ENCODE results near the gene BTG4.

Gene BTG4

DNA sequence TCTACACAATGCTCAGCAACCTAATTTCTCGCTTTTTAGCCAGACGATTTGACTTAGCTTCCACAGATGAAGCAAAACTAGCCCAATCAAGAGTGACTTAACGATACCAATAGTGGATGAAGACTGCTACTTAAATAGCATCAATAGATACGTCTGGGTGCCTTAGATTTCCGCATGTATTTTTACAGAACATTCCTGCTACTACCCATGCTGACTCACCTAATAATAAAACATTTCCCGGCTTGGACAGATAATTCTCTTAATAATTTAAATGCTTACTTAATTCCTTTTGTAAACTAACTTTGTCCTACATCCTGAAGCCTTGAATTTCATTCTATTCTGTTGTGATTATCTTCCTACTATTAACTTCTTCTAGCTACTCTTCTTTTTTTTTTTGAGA lies 23.1 kb upstream of the BTG4 start:
- DNase-seq, result no peak

DNA sequence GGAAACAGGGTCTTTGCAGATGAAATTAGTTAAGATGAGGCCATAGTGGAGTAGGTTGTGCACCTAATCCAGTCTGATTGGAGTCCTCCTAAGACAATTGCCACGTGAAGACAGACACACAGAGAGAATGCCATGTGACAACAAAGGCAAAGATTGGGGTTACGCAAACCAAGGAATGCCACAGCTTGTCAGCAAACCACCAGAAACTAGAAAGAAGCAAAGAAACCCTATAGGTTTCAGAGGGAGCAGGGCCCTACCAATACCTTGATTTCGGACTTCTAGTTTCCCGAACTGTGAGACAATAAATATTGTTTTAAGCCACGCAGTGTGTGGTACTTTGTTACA lies 20.2 kb upstream of the BTG4 start:
- DNase-seq, result no peak

DNA sequence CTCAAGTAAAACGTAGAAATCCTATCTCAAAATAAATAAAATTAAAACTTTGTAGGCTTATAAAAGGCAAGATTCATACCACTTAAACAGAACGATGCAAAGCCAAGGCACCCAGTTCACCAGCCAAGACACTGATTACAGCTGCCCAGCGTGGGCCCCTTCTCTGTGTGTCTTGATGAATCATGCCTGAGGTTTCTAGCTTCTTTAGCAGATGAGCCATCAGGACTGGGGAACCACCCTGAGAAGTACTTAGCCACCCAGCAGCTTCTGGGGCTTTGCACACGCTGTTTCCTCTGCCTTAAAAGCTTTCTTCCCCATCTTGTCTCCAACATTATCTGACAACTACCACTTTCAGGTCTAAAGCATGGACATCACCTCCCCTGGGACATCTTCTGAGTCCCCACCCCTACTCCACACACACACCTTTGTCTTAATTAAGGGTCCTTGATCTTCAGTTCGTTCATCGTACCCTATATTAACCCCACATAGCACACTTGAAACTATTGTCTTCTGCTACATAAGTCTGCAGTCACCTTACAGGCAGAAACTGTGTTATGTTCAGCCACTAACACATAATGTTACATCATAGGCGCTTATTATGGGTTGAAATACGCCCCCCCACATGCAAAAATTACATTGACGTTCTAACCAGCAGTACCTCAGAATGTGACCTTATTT lies 19.6 kb upstream of the BTG4 start:
- peak; percentile 37 for DNase-seq

DNA sequence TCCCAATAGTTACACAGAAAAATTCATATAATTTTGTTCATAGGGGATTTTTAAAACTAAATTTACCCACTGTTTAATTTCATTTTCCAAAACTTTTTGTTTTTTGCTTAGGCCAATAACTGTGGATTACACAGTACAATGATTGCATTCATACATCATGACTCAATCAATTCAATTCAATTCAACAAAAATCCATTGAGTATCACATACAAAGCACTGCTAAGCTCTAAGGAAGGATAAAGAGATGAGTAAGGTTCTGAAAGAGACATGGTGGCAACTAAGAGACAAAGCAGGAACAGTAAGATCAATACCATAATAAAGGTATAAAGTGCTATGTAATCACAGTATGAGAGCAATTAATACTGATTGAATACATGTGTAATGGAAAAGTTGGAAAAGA lies 18.9 kb upstream of the BTG4 start:
- DNase-seq, result no peak

DNA sequence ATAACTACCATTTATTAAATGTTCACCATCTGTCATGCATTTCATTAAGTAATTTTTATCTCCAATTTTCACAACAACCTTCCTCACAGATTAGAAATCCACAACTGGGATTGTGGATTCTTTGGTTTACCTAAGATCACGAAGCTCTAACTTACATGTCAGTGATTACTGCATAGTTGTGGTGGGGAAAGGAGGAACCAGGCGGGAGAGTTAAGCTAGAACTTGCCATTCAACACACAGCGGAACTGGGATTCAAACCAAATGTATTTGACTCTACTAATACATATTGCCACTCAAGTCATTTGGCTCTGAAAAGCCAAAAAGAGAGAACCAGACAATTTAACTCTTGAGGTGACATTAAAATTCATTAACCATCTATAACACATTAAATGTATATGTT lies 17.9 kb upstream of the BTG4 start:
- no peak for DNase-seq

DNA sequence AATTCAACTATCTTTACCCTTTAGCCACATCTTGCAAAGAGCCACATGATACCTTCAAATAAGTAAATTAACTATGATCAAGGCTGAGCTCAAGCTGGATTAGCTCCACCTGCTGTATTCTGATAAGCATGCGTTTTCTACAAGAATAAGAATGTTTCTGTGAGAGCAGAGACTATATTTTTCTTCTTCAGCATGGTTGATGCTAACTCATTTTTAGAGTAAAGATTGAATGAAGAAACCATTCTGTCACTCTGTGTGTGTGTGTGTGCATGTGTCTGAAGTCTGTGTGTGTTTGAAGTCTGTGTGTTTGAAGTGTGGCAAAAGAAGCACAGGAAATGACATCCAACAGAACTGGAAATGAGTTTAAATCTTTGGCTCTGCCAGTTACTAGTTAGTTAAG lies 16.4 kb upstream of the BTG4 start:
- peak; percentile 14 for DNase-seq

DNA sequence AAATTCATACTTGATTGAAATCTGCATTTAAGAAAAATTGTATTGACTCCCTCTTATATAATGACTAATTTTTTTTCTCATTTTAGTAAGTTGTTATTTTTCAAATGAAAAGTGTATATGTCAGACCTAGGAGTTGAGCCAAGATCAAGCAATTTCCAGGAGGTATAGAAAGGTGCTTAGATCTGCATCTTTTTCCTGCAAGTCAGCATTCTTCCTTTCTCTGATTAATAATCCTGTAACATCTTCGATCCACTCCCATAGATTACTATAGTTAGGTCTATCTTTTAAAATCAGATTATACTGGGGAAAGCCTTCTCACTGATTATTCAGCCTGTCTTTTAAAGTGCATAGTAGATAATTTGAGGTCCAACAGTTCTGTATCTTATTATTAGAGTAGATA lies 15.1 kb upstream of the BTG4 start:
- DNase-seq, result no peak

DNA sequence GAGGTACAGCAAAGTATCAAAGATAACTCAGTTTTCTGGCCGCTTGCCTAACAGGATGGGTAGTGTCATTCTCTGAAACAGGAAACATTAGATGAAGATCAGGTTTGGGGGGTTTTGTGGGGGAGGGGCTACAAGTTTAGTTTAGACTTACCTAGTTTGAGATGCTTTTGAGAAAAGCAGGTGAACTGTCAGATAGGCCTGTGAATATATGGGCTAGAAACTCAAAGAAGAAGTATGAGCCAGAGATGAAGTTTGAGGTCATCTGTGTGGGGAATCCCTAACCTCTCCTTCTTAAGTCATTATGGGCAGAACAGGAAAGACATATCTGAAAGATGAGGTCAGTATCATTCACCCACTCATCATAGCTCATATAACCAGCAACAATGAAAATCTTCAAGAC lies 14.3 kb upstream of the BTG4 start:
- no peak for DNase-seq

- DNase-seq, result no peak
These were observed 13.3 kb upstream of the BTG4 start for GRCh38 chr11:111525456-111525855.

- DNase-seq, result no peak
These were observed 11.9 kb upstream of the BTG4 start for GRCh38 chr11:111524056-111524455.

DNA sequence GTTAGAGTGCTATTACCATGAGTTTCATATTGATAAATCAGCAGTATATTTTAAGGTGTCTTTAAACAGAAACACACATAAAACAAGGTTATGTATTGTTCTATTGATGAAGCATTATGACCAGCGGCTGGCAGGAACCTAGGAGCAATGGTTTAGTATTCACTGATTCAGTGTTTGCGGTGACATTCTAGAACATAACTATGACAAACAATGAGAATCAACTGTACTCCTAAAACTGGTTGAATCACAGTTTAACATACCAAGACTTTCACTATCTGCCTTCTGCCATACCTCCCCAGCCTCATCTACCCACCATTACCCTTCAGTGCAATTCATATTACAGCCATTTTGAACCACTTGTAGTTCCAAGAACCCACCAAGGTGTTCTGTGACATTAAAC lies 11.2 kb upstream of the BTG4 start:
- no peak for DNase-seq

- no peak for DNase-seq
These were observed 10.2 kb upstream of the BTG4 start for GRCh38 chr11:111522426-111522825.

- DNase-seq, result no peak
These were observed 8.9 kb upstream of the BTG4 start for GRCh38 chr11:111521135-111521534.

DNA sequence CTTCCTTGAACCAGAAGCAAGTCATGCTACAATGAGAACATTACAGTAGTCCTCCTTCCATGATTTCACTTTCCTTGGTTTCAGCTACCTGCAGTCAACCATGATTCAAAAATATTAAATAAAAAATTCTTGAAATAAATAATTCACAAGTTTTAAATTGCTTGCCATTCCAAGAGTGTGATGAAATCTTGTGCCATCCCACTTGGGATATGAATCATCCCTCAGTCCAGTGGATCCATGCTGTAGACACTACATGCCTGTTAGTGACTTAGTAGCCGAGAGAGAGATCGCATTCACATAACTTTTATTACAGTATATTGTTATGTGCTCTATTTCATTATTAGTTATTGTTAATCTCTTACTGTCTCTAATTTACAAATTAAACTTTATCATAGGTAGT lies 8.4 kb upstream of the BTG4 start:
- no peak for DNase-seq

GRCh38 chr11:111518668-111519067 lies 6.5 kb upstream of the BTG4 start:
- no peak for DNase-seq

DNA sequence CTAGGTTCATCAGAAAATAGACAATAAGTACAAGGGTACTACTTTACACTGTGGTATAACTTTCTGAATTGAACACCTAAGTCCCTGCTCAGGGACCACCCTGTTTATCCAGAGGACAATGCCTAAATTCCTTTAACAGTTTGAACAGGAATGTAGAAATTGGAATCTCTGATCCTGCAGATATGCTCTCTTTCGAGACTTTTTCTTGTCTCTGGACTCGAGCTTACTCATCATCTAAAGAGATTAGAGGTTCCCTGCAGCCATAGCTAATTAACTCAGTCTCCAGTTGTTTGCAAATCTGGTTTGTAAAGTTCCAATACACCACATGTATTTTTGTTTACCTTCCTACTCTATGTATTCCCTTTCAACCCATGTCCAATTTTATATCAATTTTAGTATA lies 3.4 kb upstream of the BTG4 start:
- no peak for DNase-seq

- DNase-seq, result peak; percentile 86
These were observed 2.2 kb upstream of the BTG4 start, which contains the start of gene HOATZ for GRCh38 chr11:111514216-111515031. Gene HOATZ (plus strand): TSS chr11:111514778. CDS start chr11:111514785, 7 bp downstream.

DNA sequence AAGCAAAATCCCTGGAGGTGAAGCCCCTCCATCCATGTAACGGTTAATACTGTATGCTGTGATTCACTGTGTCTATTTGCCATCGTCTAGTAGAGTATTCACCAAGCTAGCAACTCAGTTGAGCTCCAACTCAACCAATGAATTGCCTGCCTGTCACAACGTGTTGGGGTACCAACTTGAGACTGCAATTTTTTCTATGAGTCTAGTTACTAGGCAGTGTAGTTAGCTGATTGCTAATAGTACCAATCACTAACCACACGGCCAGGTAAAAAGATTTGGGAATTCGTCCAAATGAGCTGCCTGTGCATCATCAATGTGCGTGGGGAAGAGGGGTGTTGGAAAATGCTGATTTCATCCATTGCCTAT lies 1.0 kb upstream of the BTG4 start:
- no peak for DNase-seq

- DNase-seq, result no peak
These were observed 1.9 kb downstream of the BTG4 start for GRCh38 chr11:111510311-111510710.

DNA sequence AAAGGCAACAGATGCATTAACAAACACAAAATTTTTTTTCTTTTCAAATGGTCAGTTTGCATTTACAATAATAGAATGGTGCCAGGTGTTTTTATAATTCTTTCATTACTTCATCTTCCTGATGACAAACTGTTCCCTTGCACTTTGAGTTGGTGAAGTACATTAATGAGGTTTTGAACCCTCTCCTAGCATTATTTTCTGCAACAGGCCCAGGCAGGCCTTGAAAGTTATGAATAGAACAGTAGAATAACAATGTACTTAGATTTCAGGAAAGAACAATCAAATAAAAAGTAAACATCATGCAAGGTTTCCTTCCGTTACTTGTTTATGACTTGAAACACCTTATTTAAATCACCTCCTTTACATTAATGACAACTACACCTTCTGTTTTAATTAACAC lies 9.6 kb downstream of the BTG4 start:
- peak; percentile 17 for DNase-seq

GRCh38 chr11:111500481-111500880 lies 11.7 kb downstream of the BTG4 start:
- DNase-seq, result peak; percentile 45

GRCh38 chr11:111499483-111499882 lies 12.7 kb downstream of the BTG4 start:
- no peak for DNase-seq

GRCh38 chr11:111494040-111494439 lies 18.1 kb downstream of the BTG4 start:
- DNase-seq, result no peak

DNA sequence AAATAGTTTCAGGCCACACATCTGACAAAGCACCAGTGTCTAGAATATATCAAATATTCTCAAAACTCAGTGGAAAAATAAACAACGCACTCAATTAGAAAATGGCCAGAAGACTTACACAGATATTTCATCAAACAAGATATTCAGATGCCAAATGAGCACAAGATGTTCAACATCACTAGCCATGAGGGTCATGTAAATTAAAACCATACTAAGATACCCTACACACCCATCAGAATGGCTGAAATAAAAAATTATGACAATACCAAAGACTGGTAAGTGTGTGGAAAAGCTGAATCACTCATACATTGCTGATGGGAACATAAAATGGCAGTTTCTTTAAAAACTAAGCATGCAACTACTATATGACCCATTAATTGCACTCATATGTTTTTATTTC lies 21.7 kb downstream of the BTG4 start:
- no peak for DNase-seq

DNA sequence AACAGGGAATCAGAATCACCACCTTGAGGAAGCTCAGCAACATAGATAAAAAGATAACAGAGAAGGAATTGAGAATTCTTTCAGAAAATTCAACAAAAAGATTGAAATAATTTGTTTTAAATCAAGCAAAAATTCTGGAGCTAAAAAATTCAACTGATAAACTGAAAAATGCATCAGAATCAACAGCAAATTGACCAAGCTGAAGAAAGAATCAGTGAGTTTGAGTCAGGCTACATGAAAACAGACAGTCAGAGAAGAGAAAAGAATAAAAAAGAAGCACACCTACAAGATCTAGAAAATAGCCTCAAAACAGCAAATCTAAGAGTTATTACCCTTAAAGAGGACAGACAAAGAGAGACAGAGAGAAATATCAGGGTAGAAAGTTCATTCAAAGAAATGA lies 28.8 kb downstream of the BTG4 start:
- no peak for DNase-seq
